ENCODE data around the gene KLF11. TPM values are rescaled to one million over a fixed set of nuclear protein-coding genes. Genes with fewer than 3 reads are reported as not detected.

KLF11 gene
- total and polyA plus RNA-seq, 2 of the 8 experiments (the other 6 are each of a cell fraction or from before 2014, with no cell fraction given): 6.4 to 10.1 TPM

GRCh38 chr2:10079266-10079869 is 36.0 kb downstream of the KLF11 start:
- no peak overlapping the region for H3K14ac ChIP-seq (ENCODE audit: insufficient read length)
- no peak overlapping the region for H3K56ac ChIP-seq (replicated peaks; ENCODE audit: insufficient read length, low read depth, low read length)
- H3K4me3 ChIP-seq (ENCODE audit: extremely low read depth in 1 of 4, insufficient read depth in 2 of 4, low read depth in 3 of 4, low read length in 4 of 4): peak overlapping the region; percentile 29 to 68 (median 38)
- POLR2A ChIA-PET (ENCODE audit: partially characterized antibody): interaction anchor here (0.7 to 1.9 kb wide), 4 partner anchors 8 to 44 kb away, joined by 3 to 8 read pairs (median 4); partner anchors contain the start of genes KLF11 and RRM2
- no peak overlapping the region for H2AK5ac ChIP-seq (ENCODE audit: low read depth, low read length)
- H4K20me1 ChIP-seq (replicated peaks in 1 of 2; ENCODE audit: control insufficient read depth in 1 of 2, insufficient read depth in 2 of 2, low read length in 2 of 2): no peaks in the 10 kb centered on the region
- H3K18ac ChIP-seq (ENCODE audit: extremely low read depth, low read length): peak overlapping the region; percentile 71; the same call in 1 of the 2 replicates
- H2BK20ac ChIP-seq (ENCODE audit: low read length): no peak overlapping the region
- no peaks in the 10 kb centered on the region for H3K79me1 ChIP-seq (ENCODE audit: low read depth, low read length)
- peaks cover 10% of the 10 kb centered on the region; the same call in 1 of the 2 replicates for H3K23me2 ChIP-seq (ENCODE audit: low read depth, low read length)
- H3K27ac ChIP-seq (ENCODE audit: low read depth, low read length): no peak overlapping the region
- no peaks in the 10 kb centered on the region for H3K9me3 ChIP-seq (ENCODE audit: insufficient read depth in 2 of 2, low read depth in 1 of 2, low read length in 1 of 2)
- no peak overlapping the region for H4K5ac ChIP-seq (ENCODE audit: insufficient read length, low read depth, low read length)
- H2BK120ac ChIP-seq (replicated peaks; ENCODE audit: low read depth, low read length): no peak overlapping the region
- H4K8ac ChIP-seq (ENCODE audit: extremely low read depth, insufficient read depth, low read length): no peak overlapping the region
- H3K79me2 ChIP-seq (ENCODE audit: control insufficient read depth in 1 of 2, insufficient read depth in 2 of 2, low read length in 2 of 2): no peaks in the 10 kb centered on the region
- H4K91ac ChIP-seq (replicated peaks; ENCODE audit: insufficient read length, low read length): no peak overlapping the region
- no peak overlapping the region for H2BK15ac ChIP-seq (ENCODE audit: low read length)
- peaks cover 14 to 32% (median 25%) of the 10 kb centered on the region in 4 experiments for H3K27me3 ChIP-seq (replicated peaks in 1 of 4; ENCODE audit: control insufficient read depth in 3 of 4, extremely low read depth in 1 of 4, insufficient read depth in 3 of 4, low read length in 3 of 4)
- no peak overlapping the region for H3K23ac ChIP-seq (ENCODE audit: insufficient read length)
- peak overlapping the region; percentile 66 to 71 for H3K4me2 ChIP-seq (ENCODE audit: insufficient read depth in 1 of 2, low read depth in 2 of 2, low read length in 2 of 2)
- CTCF ChIA-PET (ENCODE audit: partially characterized antibody): interaction anchor here (0.6 to 20.0 kb wide), 11 partner anchors 9 to 356 kb away, joined by 3 to 429 read pairs (median 3); no protein-coding TSS in a partner anchor
- no peaks in the 10 kb centered on the region for H3K36me3 ChIP-seq (ENCODE audit: control insufficient read depth in 2 of 4, insufficient read depth in 4 of 4, low read length in 3 of 4)
- H3K4me1 ChIP-seq (replicated peaks in 1 of 4; ENCODE audit: control insufficient read depth in 3 of 4, insufficient read depth in 4 of 4, low read length in 3 of 4): peaks cover 0 to 7% (median 4%) of the 10 kb centered on the region in 4 experiments; a peak in 2 of 7 replicates
- no peak overlapping the region for H2BK5ac ChIP-seq (ENCODE audit: low read depth, low read length)
- no peak overlapping the region for H2BK12ac ChIP-seq (ENCODE audit: low read depth, low read length)
- H2AFZ ChIP-seq (ENCODE audit: low read length): peak overlapping the region; percentile 2; the same call in 1 of the 2 replicates
- H3K4ac ChIP-seq (replicated peaks; ENCODE audit: insufficient read length, low read depth, low read length): no peak overlapping the region
- FAIRE-seq (no peak), DNase-seq (ENCODE audit: low read depth in 1 of 2, low spot score in 2 of 2) (peak in 1 of 2 experiments; percentile 74)
- WGBS, 2 experiments (ENCODE audit: extremely low coverage in 1 of 2, insufficient coverage in 1 of 2, insufficient read length in 1 of 2, insufficient replicate concordance in 2 of 2, low coverage in 1 of 2, low lambda C conversion rate in 2 of 2, missing lambda C conversion rate in 1 of 2): 6% methylated on average over 38 of the region's 53 CpGs; no CpG with 5 or more reads in 1 of the 2 experiments
- H3K9ac ChIP-seq (replicated peaks in 1 of 4; ENCODE audit: extremely low read depth in 1 of 4, low read depth in 3 of 4, low read length in 3 of 4): no peak overlapping the region
- no peak for TF ChIP-seq JUND (IDR thresholded peaks at IDR 0.05; ENCODE audit: low read length)
- peak; percentile 64 for TF ChIP-seq KDM4A (IDR thresholded peaks at IDR 0.05; ENCODE audit: low read depth, low read length, severe bottlenecking)
- TF ChIP-seq SUZ12 (IDR thresholded peaks at IDR 0.05; ENCODE audit: low read length): peak; percentile 51
- TF ChIP-seq ATF3 (IDR thresholded peaks at IDR 0.05; ENCODE audit: insufficient read depth, low read depth, low read length): no peak
- no peak for TF ChIP-seq HDAC2 (IDR thresholded peaks at IDR 0.05; ENCODE audit: borderline replicate concordance in 1 of 2, low read depth in 2 of 2, low read length in 2 of 2)
- TF ChIP-seq KDM5A (IDR thresholded peaks at IDR 0.05; ENCODE audit: low read length): no peak
- TF ChIP-seq JUN (IDR thresholded peaks at IDR 0.05; ENCODE audit: low read depth, low read length): no peak
- TF ChIP-seq CBX5 (IDR thresholded peaks at IDR 0.05; ENCODE audit: low read depth, low read length): no peak
- TF ChIP-seq GABPA (IDR thresholded peaks at IDR 0.05; ENCODE audit: borderline replicate concordance, insufficient read depth, low read length): no peak
- TF ChIP-seq ZNF274 (IDR thresholded peaks at IDR 0.05; ENCODE audit: borderline replicate concordance, extremely low read depth, low read length): no peak
- TF ChIP-seq E2F6 (IDR thresholded peaks at IDR 0.05): no peak
